ENCODE data around the gene GFOD1.

GRCh38 chr6:13527671-13528056 is 40.3 kb upstream of the GFOD1 start:
- TF ChIP-seq CTCF (IDR thresholded peaks at IDR 0.05): no peak
- no peak for TF ChIP-seq POLR2A (IDR thresholded peaks at IDR 0.05)
- no peak for TF ChIP-seq EP300 (IDR thresholded peaks at IDR 0.05)

Measured in ovary (tissue), 3 donors.